Right lobe of liver (tissue), 6 donors: Measurements from ENCODE around the gene NCKAP5. TPM values are rescaled to one million over a fixed set of nuclear protein-coding genes. Genes with fewer than 3 reads are reported as not detected.

Experiments used
- ATAC-seq, 4 donors: fragments of 200-7000 bp; cut with Tn5 transposase; one replicate each; pipeline ENCODE4 v1.9.1; 2020; ENCODE audit warnings: mild to moderate bottlenecking in 4 of 4, moderate library complexity in 4 of 4
- DNase-seq, 3 donors: peaks; one replicate each; pipeline ENCODE4 v3.0.0-alpha.2; 2020
- H3K27ac ChIP-seq, 3 donors: fragments of 200-600 bp; one replicate each; pipeline ENCODE4 v1.8.0; 2022
- H3K27me3 ChIP-seq, 2 donors: fragments of 200-600 bp; one replicate each; pipeline ENCODE4 v1.8.0; 2022
- H3K36me3 ChIP-seq, 4 donors: fragments of 200-600 bp; sonication (generic) in 1 of 4; one replicate each; pipeline versions ENCODE4 v1.5.1 to v1.8.0; 2017 to 2022; ENCODE audit warnings: control low read depth in 1 of 4
- H3K4me1 ChIP-seq, 4 donors: fragments of 200-600 bp; sonication (generic) in 1 of 4; one replicate each; pipeline versions ENCODE4 v1.5.1 to v1.8.0; 2017 to 2022; ENCODE audit warnings: control low read depth in 1 of 4
- H3K4me3 ChIP-seq, 3 donors: fragments of 200-600 bp; one replicate each; pipeline ENCODE4 v1.8.0; 2022
- H3K9me3 ChIP-seq, 4 donors: fragments of 200-600 bp; sonication (generic) in 1 of 4; one replicate each; pipeline versions ENCODE4 v1.5.1 to v1.8.0; 2017 to 2022; ENCODE audit warnings: control low read depth in 1 of 4
- CTCF ChIP-seq, 4 donors: fragments of 200-600 bp in 3 of 4; fragments of 450-650 bp in 1 of 4; IDR thresholded peaks; one replicate each; pipeline versions ENCODE4 v1.5.1 to v1.8.0; 2016 to 2022; ENCODE audit warnings: antibody characterized with exemption in 4 of 4, mild to moderate bottlenecking in 2 of 4
- POLR2A ChIP-seq: fragments of 450-650 bp; IDR thresholded peaks from one replicate; pipeline ENCODE4 v1.6.1; 2017; ENCODE audit warnings: antibody characterized with exemption, mild to moderate bottlenecking
- WGBS: methylation state at CpG from one replicate; pipeline ENCODE4 v1.1.6; 2018; ENCODE audit warnings: low coverage, low lambda C conversion rate; ENCODE audit not compliant: insufficient coverage; ENCODE audit errors: missing lambda C conversion rate; 5-methylcytosine and 5-hydroxymethylcytosine counted together
- intact Hi-C, 2 donors: fragments of 100-400 bp; cut with DNase I; formaldehyde crosslinking; loops; one replicate each; pipeline versions ENCODE4 v1.11.2 to v1.14.1; 2022
- total RNA-seq, 6 experiments: library from RNA; depleted of rRNA in 2 of 6; stranded (reverse); fragments of >200 nt in 2 of 6; fragmentation: NEBNext Ultra II Directional in 3 of 6; extraction: Animal tissue kit (Norgen Biotek cat#: 25700) in 3 of 6; gene quantifications; one replicate each; pipeline versions ENCODE4 v1.1.0 to v1.2.4, GENCODE V29; 2016 to 2023
- donor health status: DM: no; HTN: yes; CAD: no.
- donor health status: DM: no; HTN: no; CAD: no.
- donor health status: DM: no; HTN: no; CAD: no.
- donor health status: DM: no; HTN: yes; CAD: no.
- donor health status: DM: no; HTN: yes; CAD: no.

The NCKAP5 gene
- total RNA-seq, 6 experiments from 2014 or later = 3.6 to 11.7 (median 6.9) TPM

- H3K4me1 ChIP-seq = no peaks in the 10 kb centered on the region
- no peaks in the 10 kb centered on the region for H3K27me3 ChIP-seq
- WGBS = 77% methylated on average over 3 of the region's 3 CpGs
- ATAC-seq (no peak), DNase-seq (no peak)
- H3K36me3 ChIP-seq = no peaks in the 10 kb centered on the region
- intact Hi-C loops = no loop called here
- H3K27ac ChIP-seq = no peak overlapping the region
- TF ChIP-seq POLR2A = no peak
- TF ChIP-seq CTCF (IDR thresholded peaks at IDR 0.05) = no peak
- no peaks in the 10 kb centered on the region for H3K9me3 ChIP-seq
- no peak overlapping the region for H3K4me3 ChIP-seq
Measured at GRCh38 chr2:133526530-133527300, 41.5 kb downstream of the NCKAP5 start.

- Histone ChIP-seq H3K27ac (no peak overlapping the region), H3K27me3 (no peaks in the 10 kb centered on the region), H3K4me1 (no peaks in the 10 kb centered on the region), H3K36me3 (no peaks in the 10 kb centered on the region), H3K9me3 (no peaks in the 10 kb centered on the region), H3K4me3 (no peak overlapping the region)
- intact Hi-C loops = no loop called here
- 78% methylated on average over 5 of the region's 5 CpGs for WGBS
- ATAC-seq = no peak
- TF ChIP-seq POLR2A (no peak), CTCF (IDR thresholded peaks at IDR 0.05) (no peak)
- no peak for DNase-seq
Measured at GRCh38 chr2:133525613-133526529, 42.4 kb downstream of the NCKAP5 start.

- WGBS = 91% methylated on average over 2 of the region's 2 CpGs
- TF ChIP-seq POLR2A = no peak
- no peaks in the 10 kb centered on the region for H3K9me3 ChIP-seq
- ATAC-seq = no peak
- H3K4me3 ChIP-seq = no peak overlapping the region
- no peaks in the 10 kb centered on the region for H3K4me1 ChIP-seq
- H3K27ac ChIP-seq = no peak overlapping the region
- intact Hi-C loops = no loop called here
- H3K27me3 ChIP-seq = no peaks in the 10 kb centered on the region
- DNase-seq = no peak
- no peaks in the 10 kb centered on the region for H3K36me3 ChIP-seq
Measured at GRCh38 chr2:133525090-133525489, 43.2 kb downstream of the NCKAP5 start.

- no peak overlapping the region for H3K27ac ChIP-seq
- no peaks in the 10 kb centered on the region for H3K27me3 ChIP-seq
- H3K4me1 ChIP-seq = no peaks in the 10 kb centered on the region
- TF ChIP-seq CTCF (IDR thresholded peaks at IDR 0.05) (no peak), POLR2A (no peak)
- H3K4me3 ChIP-seq = no peak overlapping the region
- ATAC-seq (no peak), DNase-seq (no peak)
- 74% methylated on average over 5 of the region's 5 CpGs for WGBS
- no peaks in the 10 kb centered on the region for H3K9me3 ChIP-seq
- intact Hi-C loops = no loop called here
- H3K36me3 ChIP-seq = no peaks in the 10 kb centered on the region
Measured at GRCh38 chr2:133523406-133523805, 44.9 kb downstream of the NCKAP5 start.

- H3K9me3 ChIP-seq = no peaks in the 10 kb centered on the region
- DNase-seq (no peak), ATAC-seq (no peak)
- TF ChIP-seq POLR2A = no peak
- no peak overlapping the region for H3K4me3 ChIP-seq
- WGBS = 80% methylated on average over 1 of the region's 1 CpG
- no peaks in the 10 kb centered on the region for H3K4me1 ChIP-seq
- H3K27me3 ChIP-seq = no peaks in the 10 kb centered on the region
- intact Hi-C loops = no loop called here
- H3K36me3 ChIP-seq = no peaks in the 10 kb centered on the region
- H3K27ac ChIP-seq = no peak overlapping the region
Measured at GRCh38 chr2:133522204-133522603, 46.1 kb downstream of the NCKAP5 start.
